HEK293 (cell line): ENCODE measurements around the gene TSPAN3.

ENCODE experiments used
- KLF16 ChIP-seq: fragments of 450-650 bp; formaldehyde crosslinking; IDR thresholded peaks from 2 replicates; pipeline ENCODE4 v1.5.1; 2017; ENCODE audit warnings: missing biosample characterization, missing genetic modification characterization
- KLF9 ChIP-seq: fragments of 450-650 bp; formaldehyde crosslinking; IDR thresholded peaks from 2 replicates; pipeline ENCODE4 v1.5.1; 2016; ENCODE audit warnings: missing biosample characterization, missing genetic modification characterization, low read depth
- OVOL3 ChIP-seq: fragments of 450-650 bp; formaldehyde crosslinking; IDR thresholded peaks from 2 replicates; pipeline ENCODE4 v1.5.1; 2016; ENCODE audit warnings: missing biosample characterization, missing genetic modification characterization
- RBAK ChIP-seq: fragments of 450-650 bp; formaldehyde crosslinking; IDR thresholded peaks from 2 replicates; pipeline ENCODE4 v1.5.1; 2016; ENCODE audit warnings: missing biosample characterization, missing genetic modification characterization
- TRIM28 ChIP-seq: IDR thresholded peaks from 2 replicates; pipeline ENCODE4 v1.6.1; 2011; ENCODE audit warnings: low read length, control low read depth, borderline replicate concordance
- ZNF311 ChIP-seq: fragments of 450-650 bp; formaldehyde crosslinking; IDR thresholded peaks from 2 replicates; pipeline ENCODE4 v1.5.1; 2017; ENCODE audit warnings: missing biosample characterization, missing genetic modification characterization, borderline replicate concordance
- ZNF670 ChIP-seq: fragments of 450-650 bp; formaldehyde crosslinking; IDR thresholded peaks from 2 replicates; pipeline ENCODE4 v1.5.1; 2016; ENCODE audit warnings: missing biosample characterization, missing genetic modification characterization, low read depth
- ZNF792 ChIP-seq: fragments of 450-650 bp; formaldehyde crosslinking; IDR thresholded peaks from 2 replicates; pipeline ENCODE4 v1.5.1; 2016; ENCODE audit warnings: missing biosample characterization, missing genetic modification characterization
- TF ChIP-seq, protein P1 (sequence below): fragments of 450-650 bp; formaldehyde crosslinking; optimal IDR thresholded peaks from 2 replicates; pipeline ENCODE3; 2016; ENCODE audit warnings: missing biosample characterization, mild to moderate bottlenecking, missing genetic modification characterization
- TF ChIP-seq, protein P2 (sequence below): fragments of 450-650 bp; formaldehyde crosslinking; IDR thresholded peaks from 2 replicates; pipeline ENCODE4 v1.5.1; 2016; ENCODE audit warnings: missing biosample characterization, missing genetic modification characterization
- TF ChIP-seq, protein P3 (sequence below): fragments of 450-650 bp; formaldehyde crosslinking; IDR thresholded peaks from 2 replicates; pipeline ENCODE4 v1.5.1; 2016; ENCODE audit warnings: missing biosample characterization, missing genetic modification characterization
- TF ChIP-seq, protein P4 (sequence below): sonication (generic); formaldehyde crosslinking; IDR thresholded peaks from 2 replicates; pipeline ENCODE4 v1.8.1; 2022; ENCODE audit warnings: mild to moderate bottlenecking, moderate library complexity, missing genetic modification reagents

DNA sequence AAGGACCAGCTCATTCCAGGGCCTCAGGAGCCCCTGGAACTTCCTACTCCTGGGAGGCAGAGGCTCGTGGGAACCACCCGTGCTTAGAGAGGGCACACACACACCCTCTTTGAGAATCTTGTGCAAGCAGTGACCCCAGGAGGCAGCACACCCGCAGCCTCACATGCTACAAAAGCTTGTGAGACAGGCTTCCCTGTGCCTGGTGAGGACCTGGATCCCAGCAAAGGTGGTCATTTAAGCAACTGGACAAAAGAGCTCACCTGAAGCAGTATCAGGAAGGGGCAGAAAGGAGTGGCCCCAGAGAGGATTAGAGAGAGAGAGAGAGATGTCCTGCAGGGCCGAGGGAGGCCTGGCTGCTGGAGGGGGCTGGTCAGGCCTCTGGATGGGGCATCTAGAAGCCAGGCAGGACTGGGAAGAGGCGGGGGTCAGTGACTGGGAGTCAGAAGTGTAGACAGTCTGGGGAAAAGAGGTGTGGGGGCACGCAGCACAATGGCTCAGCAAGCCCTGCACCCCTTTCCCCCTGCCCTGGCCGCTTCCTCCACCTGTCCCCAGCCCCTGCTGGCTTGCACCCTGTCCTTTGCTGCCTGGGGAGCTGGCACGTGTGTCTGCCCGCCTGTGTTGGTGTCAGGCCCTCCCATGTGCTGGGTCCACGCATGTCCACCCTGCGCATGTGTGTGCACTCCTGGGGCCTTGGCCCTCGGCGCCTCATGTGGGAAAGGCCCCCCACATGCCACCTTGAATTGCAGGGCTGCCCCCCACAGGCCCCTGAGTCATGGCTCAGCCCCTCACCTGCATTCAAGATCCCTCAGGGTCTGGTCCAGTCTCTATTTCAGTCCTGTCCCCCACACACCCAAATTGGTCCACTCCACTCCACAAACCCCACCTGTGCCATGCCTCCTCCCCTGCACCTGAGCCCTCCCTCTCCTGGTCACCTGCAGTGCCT is 36.9 kb downstream of the TSPAN3 start:
- TF ChIP-seq ZNF670 (tag by site-specific recombination) (no peak), OVOL3 (tag by site-specific recombination) (no peak), TRIM28 (no peak), KLF9 (tag by site-specific recombination) (no peak), ZNF311 (tag by site-specific recombination) (no peak), RBAK (tag by site-specific recombination) (no peak), ZNF792 (tag by site-specific recombination) (no peak), KLF16 (tag by site-specific recombination) (no peak)
- TF ChIP-seq, protein P1, sequence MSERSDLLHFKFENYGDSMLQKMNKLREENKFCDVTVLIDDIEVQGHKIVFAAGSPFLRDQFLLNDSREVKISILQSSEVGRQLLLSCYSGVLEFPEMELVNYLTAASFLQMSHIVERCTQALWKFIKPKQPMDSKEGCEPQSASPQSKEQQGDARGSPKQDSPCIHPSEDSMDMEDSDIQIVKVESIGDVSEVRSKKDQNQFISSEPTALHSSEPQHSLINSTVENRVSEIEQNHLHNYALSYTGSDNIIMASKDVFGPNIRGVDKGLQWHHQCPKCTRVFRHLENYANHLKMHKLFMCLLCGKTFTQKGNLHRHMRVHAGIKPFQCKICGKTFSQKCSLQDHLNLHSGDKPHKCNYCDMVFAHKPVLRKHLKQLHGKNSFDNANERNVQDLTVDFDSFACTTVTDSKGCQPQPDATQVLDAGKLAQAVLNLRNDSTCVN (tag by site-specific recombination), result no peak
- TF ChIP-seq, protein P2, sequence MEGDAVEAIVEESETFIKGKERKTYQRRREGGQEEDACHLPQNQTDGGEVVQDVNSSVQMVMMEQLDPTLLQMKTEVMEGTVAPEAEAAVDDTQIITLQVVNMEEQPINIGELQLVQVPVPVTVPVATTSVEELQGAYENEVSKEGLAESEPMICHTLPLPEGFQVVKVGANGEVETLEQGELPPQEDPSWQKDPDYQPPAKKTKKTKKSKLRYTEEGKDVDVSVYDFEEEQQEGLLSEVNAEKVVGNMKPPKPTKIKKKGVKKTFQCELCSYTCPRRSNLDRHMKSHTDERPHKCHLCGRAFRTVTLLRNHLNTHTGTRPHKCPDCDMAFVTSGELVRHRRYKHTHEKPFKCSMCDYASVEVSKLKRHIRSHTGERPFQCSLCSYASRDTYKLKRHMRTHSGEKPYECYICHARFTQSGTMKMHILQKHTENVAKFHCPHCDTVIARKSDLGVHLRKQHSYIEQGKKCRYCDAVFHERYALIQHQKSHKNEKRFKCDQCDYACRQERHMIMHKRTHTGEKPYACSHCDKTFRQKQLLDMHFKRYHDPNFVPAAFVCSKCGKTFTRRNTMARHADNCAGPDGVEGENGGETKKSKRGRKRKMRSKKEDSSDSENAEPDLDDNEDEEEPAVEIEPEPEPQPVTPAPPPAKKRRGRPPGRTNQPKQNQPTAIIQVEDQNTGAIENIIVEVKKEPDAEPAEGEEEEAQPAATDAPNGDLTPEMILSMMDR (tag by site-specific recombination), result no peak
- TF ChIP-seq, protein P3, sequence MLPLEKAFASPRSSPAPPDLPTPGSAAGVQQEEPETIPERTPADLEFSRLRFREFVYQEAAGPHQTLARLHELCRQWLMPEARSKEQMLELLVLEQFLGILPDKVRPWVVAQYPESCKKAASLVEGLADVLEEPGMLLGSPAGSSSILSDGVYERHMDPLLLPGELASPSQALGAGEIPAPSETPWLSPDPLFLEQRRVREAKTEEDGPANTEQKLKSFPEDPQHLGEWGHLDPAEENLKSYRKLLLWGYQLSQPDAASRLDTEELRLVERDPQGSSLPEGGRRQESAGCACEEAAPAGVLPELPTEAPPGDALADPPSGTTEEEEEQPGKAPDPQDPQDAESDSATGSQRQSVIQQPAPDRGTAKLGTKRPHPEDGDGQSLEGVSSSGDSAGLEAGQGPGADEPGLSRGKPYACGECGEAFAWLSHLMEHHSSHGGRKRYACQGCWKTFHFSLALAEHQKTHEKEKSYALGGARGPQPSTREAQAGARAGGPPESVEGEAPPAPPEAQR, result no peak
- TF ChIP-seq, protein P4, sequence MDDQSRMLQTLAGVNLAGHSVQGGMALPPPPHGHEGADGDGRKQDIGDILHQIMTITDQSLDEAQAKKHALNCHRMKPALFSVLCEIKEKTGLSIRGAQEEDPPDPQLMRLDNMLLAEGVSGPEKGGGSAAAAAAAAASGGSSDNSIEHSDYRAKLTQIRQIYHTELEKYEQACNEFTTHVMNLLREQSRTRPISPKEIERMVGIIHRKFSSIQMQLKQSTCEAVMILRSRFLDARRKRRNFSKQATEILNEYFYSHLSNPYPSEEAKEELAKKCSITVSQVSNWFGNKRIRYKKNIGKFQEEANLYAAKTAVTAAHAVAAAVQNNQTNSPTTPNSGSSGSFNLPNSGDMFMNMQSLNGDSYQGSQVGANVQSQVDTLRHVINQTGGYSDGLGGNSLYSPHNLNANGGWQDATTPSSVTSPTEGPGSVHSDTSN (CRISPR knock-in tag), result no peak
